Adrenal gland (tissue), 12 donors: ENCODE data around the gene NINJ1. TPM values are rescaled to one million over a fixed set of nuclear protein-coding genes. Genes with fewer than 3 reads are reported as not detected.
A peak's percentile ranks its signal among the peaks of the same experiment; 100 is the strongest.

Experiments used
- DNase-seq, 7 donors: peaks; one replicate each; pipeline ENCODE4 v3.0.0-alpha.2; 2019 to 2020
- H3K27ac ChIP-seq, 5 donors: fragments of 200-600 bp; sonication (generic) in 4 of 5; 1 replicate in 3 of 5; 2 replicates in 2 of 5; pipeline versions ENCODE4 v1.5.1 to v1.8.0; 2016 to 2020; ENCODE audit warnings: mild to moderate bottlenecking in 1 of 5
- H3K27me3 ChIP-seq: fragments of 200-600 bp; 2 replicates; pipeline ENCODE4 v1.8.0; 2021
- H3K36me3 ChIP-seq, 2 donors: fragments of 200-600 bp; replicated peaks in 1 of 2; 1 replicate in 1 of 2; 2 replicates in 1 of 2; pipeline versions ENCODE4 v1.5.1 to v1.8.0; 2018 to 2022
- H3K4me1 ChIP-seq, 2 donors: fragments of 200-600 bp; replicated peaks in 1 of 2; 1 replicate in 1 of 2; 2 replicates in 1 of 2; pipeline versions ENCODE4 v1.5.1 to v1.8.0; 2018 to 2021
- H3K4me3 ChIP-seq, 4 donors: fragments of 200-600 bp; sonication (generic) in 3 of 4; one replicate each; pipeline ENCODE4 v1.5.1; 2016 to 2018
- H3K9me3 ChIP-seq, 3 donors: fragments of 200-600 bp; sonication (generic) in 1 of 3; replicated peaks in 1 of 3; 1 replicate in 2 of 3; 2 replicates in 1 of 3; pipeline versions ENCODE4 v1.5.1 to v1.8.0; 2016 to 2021
- CTCF ChIP-seq, 6 experiments: fragments of 450-650 bp in 4 of 6; fragments of 200-600 bp in 2 of 6; sonication (generic) in 1 of 6; IDR thresholded peaks; 1 replicate in 5 of 6; 2 replicates in 1 of 6; pipeline versions ENCODE4 v1.5.1 to v1.8.0; 2016 to 2021; ENCODE audit warnings: antibody characterized with exemption in 6 of 6, mild to moderate bottlenecking in 2 of 6, moderate library complexity in 1 of 6
- POLR2A ChIP-seq, 2 donors: fragments of 450-650 bp; IDR thresholded peaks; one replicate each; pipeline ENCODE4 v1.6.1; 2017; ENCODE audit warnings: antibody characterized with exemption in 2 of 2, mild to moderate bottlenecking in 2 of 2, moderate library complexity in 1 of 2
- WGBS, 4 donors: extraction: QIAGEN DNeasy Blood & Tissue Kit in 2 of 4; methylation state at CpG; one replicate each; pipeline versions ENCODE4 v1.1.5 to v1.1.7; 2013 to 2017; 5-methylcytosine and 5-hydroxymethylcytosine counted together
- intact Hi-C, 2 donors: fragments of 100-400 bp; cut with DNase I; formaldehyde crosslinking; loops; one replicate each; pipeline versions ENCODE4 v1.14.1 to v1.15.0; 2022 to 2023
- polyA plus RNA-seq, 3 donors: library from polyadenylated mRNA; stranded (reverse); fragments of 200-250 nt in 2 of 3; fragments of 350-450 nt in 1 of 3; fragmentation: Illumina TruSeq in 1 of 3; extraction: RNeasy Lipid Tissue Mini Kit (QIAGEN cat#74804) in 1 of 3; gene quantifications; one replicate each; pipeline ENCODE4 v1.2.3, GENCODE V29; 2013 to 2014
- total RNA-seq, 9 donors: library from RNA; depleted of rRNA in 4 of 9; stranded (reverse); fragments of >200 nt in 4 of 9; fragments of 120-200 nt in 1 of 9; fragmentation: NEBNext Ultra II Directional in 1 of 9; extraction: Animal tissue kit (Norgen Biotek cat#: 25700) in 1 of 9; gene quantifications; one replicate each; pipeline versions ENCODE4 v1.1.0 to v1.2.4, GENCODE V29; 2013 to 2023
- donor health status: healthy with polysubstance abuse.
- donor health status: Bipolar disorder and iron deficiency.
- donor health status: DM: yes; HTN: yes; CAD: no.
- donor health status: DM: no; HTN: no; CAD: no.
- donor health status: DM: no; HTN: no; CAD: no.
- donor health status: DM: yes; HTN: yes; CAD: no.

The NINJ1 gene
- total and polyA plus RNA-seq, 12 donors, result 25.6 to 339 (median 161) TPM

- Histone ChIP-seq H3K4me1 (peaks cover 3 to 11% of the 10 kb centered on the region in 2 donors), H3K4me3 (no peak overlapping the region), H3K36me3 (no peaks in the 10 kb centered on the region), H3K27ac (no peak overlapping the region), H3K9me3 (no peaks in the 10 kb centered on the region), H3K27me3 (no peaks in the 10 kb centered on the region)
- no peak for TF ChIP-seq POLR2A (IDR thresholded peaks at IDR 0.05)
- DNase-seq, result peak in 1 of 7 donors; percentile 56
- 71 to 89% (median 84%) methylated on average over 10 to 16 of the region's 16 CpGs for WGBS, 4 donors
- intact Hi-C loops, result no loop called here
These were observed 5.5 kb upstream of the NINJ1 start for GRCh38 chr9:93139365-93140182.

- H3K4me3 ChIP-seq, result no peak overlapping the region
- H3K36me3 ChIP-seq, result no peaks in the 10 kb centered on the region
- no peak for DNase-seq
- H3K4me1 ChIP-seq, result peaks cover 6 to 16% of the 10 kb centered on the region in 2 donors
- H3K27me3 ChIP-seq, result no peaks in the 10 kb centered on the region
- intact Hi-C loops, result no loop called here
- TF ChIP-seq POLR2A (IDR thresholded peaks at IDR 0.05) (no peak), CTCF (IDR thresholded peaks at IDR 0.05) (no peak)
- 74 to 87% (median 77%) methylated on average over 7 of the region's 7 CpGs for WGBS, 4 donors
- no peak overlapping the region for H3K27ac ChIP-seq
- no peaks in the 10 kb centered on the region for H3K9me3 ChIP-seq
These were observed 4.2 kb upstream of the NINJ1 start for GRCh38 chr9:93138171-93138764.

GRCh38 chr9:93137362-93137761 lies 3.3 kb upstream of the NINJ1 start:
- no peak for TF ChIP-seq CTCF (IDR thresholded peaks at IDR 0.05)
- no peak for TF ChIP-seq POLR2A (IDR thresholded peaks at IDR 0.05)
- H3K27ac ChIP-seq, result no peak overlapping the region
- no peak overlapping the region for H3K4me3 ChIP-seq
- peaks cover 12 to 25% of the 10 kb centered on the region in 2 donors for H3K4me1 ChIP-seq
- DNase-seq, result peak in 1 of 7 donors; percentile 28
- 80 to 100% (median 90%) methylated on average over 2 to 11 of the region's 11 CpGs for WGBS, 4 donors
- no peaks in the 10 kb centered on the region for H3K36me3 ChIP-seq
- H3K9me3 ChIP-seq, result no peaks in the 10 kb centered on the region
- intact Hi-C loops, result no loop called here
- H3K27me3 ChIP-seq, result no peaks in the 10 kb centered on the region

- peak in 1 of 2 donors; percentile 53 for TF ChIP-seq POLR2A (IDR thresholded peaks at IDR 0.05)
- TF ChIP-seq CTCF (IDR thresholded peaks at IDR 0.05), result no peak
- H3K4me3 ChIP-seq, result no peak overlapping the region
- 57 to 65% (median 60%) methylated on average over 7 to 11 of the region's 11 CpGs for WGBS, 4 donors
- H3K27ac ChIP-seq, result no peak overlapping the region
- H3K36me3 ChIP-seq, result no peaks in the 10 kb centered on the region
- H3K27me3 ChIP-seq, result no peaks in the 10 kb centered on the region
- intact Hi-C loops, result no loop called here
- no peaks in the 10 kb centered on the region for H3K9me3 ChIP-seq
- H3K4me1 ChIP-seq, result peaks cover 25 to 38% of the 10 kb centered on the region in 2 donors
- DNase-seq, result peak in 1 of 7 donors; percentile 26
These were observed 2.0 kb upstream of the NINJ1 start for GRCh38 chr9:93136011-93136440.
